ENCODE data around the gene SGPP2.

DNA sequence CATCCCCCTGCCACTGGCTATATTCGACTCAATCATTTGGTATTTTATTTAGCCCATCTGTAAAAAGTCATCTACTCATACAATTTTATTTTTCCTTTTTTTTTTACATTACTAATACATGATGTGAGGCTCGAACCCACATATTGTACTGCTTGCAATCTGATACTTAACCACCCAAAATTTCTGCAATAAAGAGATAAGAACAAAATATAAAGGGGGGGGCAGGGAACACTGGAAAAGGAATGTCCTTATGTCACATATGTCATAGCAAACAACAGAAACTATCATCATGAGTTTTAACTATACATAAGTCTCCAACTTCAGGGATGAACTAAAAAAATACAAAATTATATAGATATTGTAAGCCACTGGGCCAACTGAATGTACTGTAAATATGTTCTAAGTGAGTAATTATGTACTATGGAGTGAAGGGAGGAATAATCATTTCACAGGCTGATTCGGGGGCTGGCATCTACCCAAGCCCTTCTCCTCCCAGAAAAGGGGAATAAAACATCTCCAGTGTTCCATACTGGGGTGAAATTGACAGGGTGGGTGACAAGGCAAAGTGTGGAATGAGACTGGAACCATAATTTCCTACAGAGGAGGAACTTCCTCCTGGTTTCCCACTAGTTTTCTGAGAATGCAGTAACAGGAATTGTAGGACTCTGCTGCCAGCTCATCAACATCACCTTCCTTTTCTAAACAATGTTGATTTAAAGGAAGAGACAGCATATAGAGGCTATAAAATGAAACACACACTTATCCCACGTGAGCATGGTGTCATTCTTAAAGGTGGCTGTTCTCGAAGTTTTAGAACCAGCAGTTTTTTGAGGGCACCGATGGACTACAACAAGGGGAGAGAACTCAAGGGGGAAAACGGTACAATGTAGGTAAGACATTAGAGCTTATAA, 152.1 kb downstream of the SGPP2 start:
- TF ChIP-seq, protein P1, sequence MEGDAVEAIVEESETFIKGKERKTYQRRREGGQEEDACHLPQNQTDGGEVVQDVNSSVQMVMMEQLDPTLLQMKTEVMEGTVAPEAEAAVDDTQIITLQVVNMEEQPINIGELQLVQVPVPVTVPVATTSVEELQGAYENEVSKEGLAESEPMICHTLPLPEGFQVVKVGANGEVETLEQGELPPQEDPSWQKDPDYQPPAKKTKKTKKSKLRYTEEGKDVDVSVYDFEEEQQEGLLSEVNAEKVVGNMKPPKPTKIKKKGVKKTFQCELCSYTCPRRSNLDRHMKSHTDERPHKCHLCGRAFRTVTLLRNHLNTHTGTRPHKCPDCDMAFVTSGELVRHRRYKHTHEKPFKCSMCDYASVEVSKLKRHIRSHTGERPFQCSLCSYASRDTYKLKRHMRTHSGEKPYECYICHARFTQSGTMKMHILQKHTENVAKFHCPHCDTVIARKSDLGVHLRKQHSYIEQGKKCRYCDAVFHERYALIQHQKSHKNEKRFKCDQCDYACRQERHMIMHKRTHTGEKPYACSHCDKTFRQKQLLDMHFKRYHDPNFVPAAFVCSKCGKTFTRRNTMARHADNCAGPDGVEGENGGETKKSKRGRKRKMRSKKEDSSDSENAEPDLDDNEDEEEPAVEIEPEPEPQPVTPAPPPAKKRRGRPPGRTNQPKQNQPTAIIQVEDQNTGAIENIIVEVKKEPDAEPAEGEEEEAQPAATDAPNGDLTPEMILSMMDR (IDR thresholded peaks at IDR 0.05), result no peak
- TF ChIP-seq POLR2A (IDR thresholded peaks at IDR 0.05), result no peak
